Activated naive CD8-positive, alpha-beta T cell (primary cell): ENCODE data around the gene MAN1A1.
A peak's percentile ranks its signal among the peaks of the same experiment; 100 is the strongest.

Experiments used
- H3K27ac Mint-ChIP-seq: one replicate; pipeline ENCODE4 v1.8.0; 2021; ENCODE audit warnings: mixed read lengths
- H3K27me3 Mint-ChIP-seq: one replicate; pipeline ENCODE4 v1.8.0; 2021; ENCODE audit warnings: mixed read lengths
- H3K36me3 Mint-ChIP-seq: one replicate; pipeline ENCODE4 v1.8.0; 2021; ENCODE audit warnings: mixed read lengths
- H3K4me1 Mint-ChIP-seq: one replicate; pipeline ENCODE4 v1.8.0; 2021; ENCODE audit warnings: low read depth, mixed read lengths
- H3K4me3 Mint-ChIP-seq: one replicate; pipeline ENCODE4 v1.8.0; 2021; ENCODE audit warnings: mild to moderate bottlenecking, mixed read lengths
- H3K9me3 Mint-ChIP-seq: one replicate; pipeline ENCODE4 v1.8.0; 2021; ENCODE audit warnings: low read depth, mixed read lengths

The MAN1A1 gene

GRCh38 chr6:119264854-119265397, 84.6 kb downstream of the MAN1A1 start:
- no peak overlapping the region for H3K27ac Mint-ChIP-seq
- H3K4me1 Mint-ChIP-seq, result peaks cover 32% of the 10 kb centered on the region
- peaks cover 16% of the 10 kb centered on the region for H3K36me3 Mint-ChIP-seq
- no peak overlapping the region for H3K4me3 Mint-ChIP-seq
- H3K27me3 Mint-ChIP-seq, result no peaks in the 10 kb centered on the region
- H3K9me3 Mint-ChIP-seq, result peaks cover 8% of the 10 kb centered on the region

DNA sequence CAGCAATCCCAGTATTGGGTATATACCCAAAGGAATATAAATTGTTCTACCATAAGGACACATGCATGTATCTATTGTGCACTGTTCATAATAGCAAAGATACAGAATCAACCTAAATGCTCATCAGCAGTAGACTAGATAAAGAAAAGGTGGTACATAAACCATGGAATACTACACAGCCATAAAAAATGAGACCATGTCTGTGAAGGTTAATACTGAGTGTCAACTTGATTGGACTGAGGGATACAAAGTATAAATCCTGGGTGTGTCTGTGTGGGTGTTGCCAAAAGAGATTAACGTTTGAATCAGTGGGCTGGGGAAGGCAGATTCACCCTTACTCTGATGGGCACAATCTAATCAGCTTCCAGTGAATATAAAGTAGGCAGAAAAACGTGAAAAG, 86.9 kb downstream of the MAN1A1 start:
- no peak overlapping the region for H3K27ac Mint-ChIP-seq
- no peaks in the 10 kb centered on the region for H3K27me3 Mint-ChIP-seq
- H3K36me3 Mint-ChIP-seq, result peaks cover 12% of the 10 kb centered on the region
- peaks cover 17% of the 10 kb centered on the region for H3K4me1 Mint-ChIP-seq
- H3K9me3 Mint-ChIP-seq, result peaks cover 8% of the 10 kb centered on the region
- no peak overlapping the region for H3K4me3 Mint-ChIP-seq

DNA sequence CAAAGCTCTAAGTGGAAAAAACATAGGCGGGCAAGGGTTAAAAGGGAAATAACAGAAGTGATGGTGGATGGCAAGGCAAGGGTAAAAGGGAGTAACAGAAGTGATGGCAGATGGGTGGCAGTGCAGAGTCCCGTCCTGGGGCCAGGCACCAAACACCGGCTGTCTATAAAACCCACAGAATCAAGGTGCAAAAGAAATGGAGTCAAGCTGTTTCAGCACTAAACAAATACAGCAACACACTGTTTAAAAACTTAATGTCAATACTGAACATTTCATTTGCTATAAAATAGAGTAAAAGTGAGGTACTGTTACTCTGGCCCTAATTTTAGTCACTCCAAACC, 87.6 kb downstream of the MAN1A1 start:
- Mint-ChIP-seq H3K27ac (peak overlapping the region; percentile 16), H3K4me3 (no peak overlapping the region), H3K9me3 (peaks cover 8% of the 10 kb centered on the region), H3K4me1 (peaks cover 16% of the 10 kb centered on the region), H3K36me3 (peaks cover 12% of the 10 kb centered on the region), H3K27me3 (no peaks in the 10 kb centered on the region)

DNA sequence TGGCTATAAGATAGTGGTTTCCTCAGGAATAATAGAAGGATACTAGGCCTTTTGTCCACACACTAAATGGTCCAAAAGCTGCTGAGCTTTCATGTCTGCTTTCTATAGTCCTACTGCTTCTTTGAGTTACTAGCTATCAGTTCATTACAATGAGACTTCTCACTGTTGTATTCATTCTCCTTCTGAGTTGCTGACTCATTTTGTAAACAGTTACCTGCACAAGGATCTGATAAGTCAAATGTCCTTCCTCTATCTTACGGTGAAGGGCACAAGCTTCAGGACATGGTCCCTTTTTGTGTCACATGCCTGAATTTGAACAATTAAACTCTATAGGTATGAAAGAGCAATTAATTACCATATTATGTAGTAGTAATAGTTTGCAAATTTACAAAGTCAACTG, 90.5 kb downstream of the MAN1A1 start:
- no peak overlapping the region for H3K27ac Mint-ChIP-seq
- no peak overlapping the region for H3K4me3 Mint-ChIP-seq
- H3K4me1 Mint-ChIP-seq, result peaks cover 29% of the 10 kb centered on the region

GRCh38 chr6:119257726-119258125, 91.8 kb downstream of the MAN1A1 start:
- peaks cover 2% of the 10 kb centered on the region for H3K9me3 Mint-ChIP-seq
- no peaks in the 10 kb centered on the region for H3K27me3 Mint-ChIP-seq
- H3K4me1 Mint-ChIP-seq, result peaks cover 29% of the 10 kb centered on the region
- H3K36me3 Mint-ChIP-seq, result peaks cover 10% of the 10 kb centered on the region
- H3K4me3 Mint-ChIP-seq, result no peak overlapping the region
- H3K27ac Mint-ChIP-seq, result no peak overlapping the region

More for the DNA sequence above, 90.5 kb downstream of the MAN1A1 start:
- H3K9me3 Mint-ChIP-seq, result peaks cover 8% of the 10 kb centered on the region
- H3K27me3 Mint-ChIP-seq, result no peaks in the 10 kb centered on the region
- H3K36me3 Mint-ChIP-seq, result peaks cover 12% of the 10 kb centered on the region

DNA sequence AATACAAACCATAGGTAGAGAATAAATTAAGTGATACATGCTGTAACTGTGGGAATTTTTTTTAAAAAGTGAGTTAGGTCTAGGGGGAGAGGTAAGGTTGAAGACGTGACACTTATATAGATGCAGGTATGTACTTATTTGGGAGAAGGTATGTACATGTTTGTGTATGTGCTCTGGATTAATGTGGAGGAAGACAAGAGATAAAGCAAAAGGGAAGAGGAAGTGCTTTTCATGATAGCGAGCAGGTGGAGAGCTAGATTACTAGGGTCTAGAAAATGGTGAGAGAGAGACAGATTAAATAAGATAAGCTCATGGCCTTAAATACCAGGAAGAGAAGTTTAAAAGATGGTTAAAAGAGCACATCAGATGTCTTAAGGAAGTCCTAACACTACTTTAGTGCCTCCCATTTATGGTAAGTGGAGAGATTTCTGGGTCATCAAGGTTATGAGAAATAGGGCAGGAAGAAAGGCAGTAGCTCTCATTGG, 92.5 kb downstream of the MAN1A1 start:
- Mint-ChIP-seq H3K4me3 (no peak overlapping the region), H3K4me1 (peaks cover 29% of the 10 kb centered on the region), H3K27me3 (no peaks in the 10 kb centered on the region), H3K9me3 (no peaks in the 10 kb centered on the region), H3K36me3 (peaks cover 7% of the 10 kb centered on the region), H3K27ac (peak overlapping the region; percentile 7)

DNA sequence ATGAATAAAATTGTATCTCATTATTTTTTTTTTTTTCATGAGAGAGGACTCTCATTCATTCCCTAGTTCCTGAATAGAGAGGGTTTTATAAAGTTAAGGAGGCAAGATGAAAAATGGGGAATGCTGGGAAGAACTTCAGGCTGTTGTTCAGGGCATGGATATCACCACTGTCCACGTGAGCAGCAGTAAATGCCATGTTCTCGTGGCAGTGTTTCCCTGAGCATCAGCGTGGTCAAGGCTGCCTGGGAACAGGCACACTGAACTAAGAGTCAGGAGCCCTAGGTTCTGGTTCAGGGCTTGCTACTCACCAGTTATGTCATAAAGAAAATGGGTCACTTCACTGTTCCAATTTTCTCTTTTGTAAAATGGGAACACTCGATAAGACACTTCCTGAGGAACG, 93.2 kb downstream of the MAN1A1 start:
- H3K4me3 Mint-ChIP-seq, result no peak overlapping the region

GRCh38 chr6:119255492-119255891, 94.1 kb downstream of the MAN1A1 start:
- H3K4me3 Mint-ChIP-seq, result no peak overlapping the region
- H3K27ac Mint-ChIP-seq, result no peak overlapping the region
- no peaks in the 10 kb centered on the region for H3K27me3 Mint-ChIP-seq
- no peaks in the 10 kb centered on the region for H3K9me3 Mint-ChIP-seq
- H3K4me1 Mint-ChIP-seq, result peaks cover 24% of the 10 kb centered on the region
- H3K36me3 Mint-ChIP-seq, result peaks cover 13% of the 10 kb centered on the region

More for the DNA sequence above, 93.2 kb downstream of the MAN1A1 start:
- H3K36me3 Mint-ChIP-seq, result peaks cover 4% of the 10 kb centered on the region
- peaks cover 24% of the 10 kb centered on the region for H3K4me1 Mint-ChIP-seq
- peak overlapping the region; percentile 7 for H3K27ac Mint-ChIP-seq
- H3K9me3 Mint-ChIP-seq, result no peaks in the 10 kb centered on the region
- H3K27me3 Mint-ChIP-seq, result no peaks in the 10 kb centered on the region

- Mint-ChIP-seq H3K9me3 (no peaks in the 10 kb centered on the region), H3K27me3 (no peaks in the 10 kb centered on the region), H3K36me3 (peaks cover 29% of the 10 kb centered on the region), H3K4me3 (no peak overlapping the region), H3K4me1 (peaks cover 3% of the 10 kb centered on the region), H3K27ac (no peak overlapping the region)
Observed at GRCh38 chr6:119250036-119250435, 99.5 kb downstream of the MAN1A1 start.

GRCh38 chr6:119249319-119249718, 100.2 kb downstream of the MAN1A1 start:
- Mint-ChIP-seq H3K4me3 (no peak overlapping the region), H3K27me3 (no peaks in the 10 kb centered on the region), H3K36me3 (peaks cover 32% of the 10 kb centered on the region), H3K9me3 (no peaks in the 10 kb centered on the region), H3K27ac (no peak overlapping the region), H3K4me1 (peaks cover under 1% of the 10 kb centered on the region)

DNA sequence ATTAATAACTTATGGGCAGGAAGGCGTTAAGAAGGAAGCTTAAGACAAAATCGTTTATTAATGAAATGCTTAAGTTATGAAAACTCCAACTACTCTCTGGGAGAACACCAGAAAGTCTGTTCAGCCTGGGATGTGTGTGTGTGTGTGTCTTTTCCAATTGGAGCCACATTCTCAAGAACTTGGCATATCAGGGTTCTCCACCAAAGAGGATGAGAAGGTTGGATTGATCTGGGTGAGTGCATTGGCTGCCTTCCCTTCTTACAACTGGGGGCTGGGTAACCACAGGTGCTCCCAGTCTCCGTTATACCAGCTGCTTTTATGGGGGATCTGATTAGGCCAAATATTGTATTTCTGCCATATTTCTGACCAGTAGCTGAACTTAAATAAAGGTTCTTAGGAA, 102.1 kb downstream of the MAN1A1 start:
- Mint-ChIP-seq H3K36me3 (peaks cover 29% of the 10 kb centered on the region), H3K9me3 (no peaks in the 10 kb centered on the region), H3K4me3 (no peak overlapping the region), H3K4me1 (no peaks in the 10 kb centered on the region), H3K27ac (no peak overlapping the region), H3K27me3 (no peaks in the 10 kb centered on the region)

GRCh38 chr6:119243657-119244056, 105.9 kb downstream of the MAN1A1 start:
- Mint-ChIP-seq H3K4me1 (no peaks in the 10 kb centered on the region), H3K4me3 (no peak overlapping the region), H3K27ac (no peak overlapping the region), H3K27me3 (no peaks in the 10 kb centered on the region), H3K9me3 (no peaks in the 10 kb centered on the region), H3K36me3 (peaks cover 16% of the 10 kb centered on the region)

DNA sequence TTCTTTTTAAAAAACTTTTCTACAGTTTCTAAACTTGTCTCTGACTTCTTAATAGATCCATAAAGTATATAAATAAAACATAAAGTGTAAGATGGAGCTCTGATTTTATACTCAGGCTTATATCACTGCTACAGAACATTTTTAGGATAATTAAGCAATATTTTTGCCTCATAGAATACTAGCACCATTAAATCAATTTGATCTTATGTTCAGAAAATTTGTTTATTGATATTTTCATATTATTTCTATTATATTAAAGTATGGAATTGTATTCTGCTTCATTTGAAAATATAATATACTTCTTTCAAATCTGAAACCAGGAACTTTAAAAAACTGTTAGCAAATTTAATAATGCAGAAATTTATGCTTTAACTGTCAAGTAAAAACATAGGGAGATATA, 106.5 kb downstream of the MAN1A1 start:
- Mint-ChIP-seq H3K4me1 (no peaks in the 10 kb centered on the region), H3K27me3 (no peaks in the 10 kb centered on the region), H3K9me3 (no peaks in the 10 kb centered on the region), H3K36me3 (peaks cover 18% of the 10 kb centered on the region), H3K4me3 (no peak overlapping the region), H3K27ac (no peak overlapping the region)

- Mint-ChIP-seq H3K4me1 (no peaks in the 10 kb centered on the region), H3K27me3 (no peaks in the 10 kb centered on the region), H3K27ac (no peak overlapping the region), H3K9me3 (no peaks in the 10 kb centered on the region), H3K36me3 (peaks cover 18% of the 10 kb centered on the region), H3K4me3 (no peak overlapping the region)
Observed at GRCh38 chr6:119241540-119242309, 107.8 kb downstream of the MAN1A1 start.

- no peak overlapping the region for H3K27ac Mint-ChIP-seq
- no peaks in the 10 kb centered on the region for H3K9me3 Mint-ChIP-seq
- no peaks in the 10 kb centered on the region for H3K4me1 Mint-ChIP-seq
- H3K36me3 Mint-ChIP-seq, result peaks cover 20% of the 10 kb centered on the region
- H3K4me3 Mint-ChIP-seq, result no peak overlapping the region
- no peaks in the 10 kb centered on the region for H3K27me3 Mint-ChIP-seq
Observed at GRCh38 chr6:119241111-119241465, 108.5 kb downstream of the MAN1A1 start.
